ENCODE measurements around the gene DLX3. TPM values are rescaled to one million over a fixed set of nuclear protein-coding genes. Genes with fewer than 3 reads are reported as not detected.

DLX3 gene
- total RNA-seq, 5 donors from 2014 or later (not counting 1 experiment from before 2014, with no cell fraction given) = not detected

DNA sequence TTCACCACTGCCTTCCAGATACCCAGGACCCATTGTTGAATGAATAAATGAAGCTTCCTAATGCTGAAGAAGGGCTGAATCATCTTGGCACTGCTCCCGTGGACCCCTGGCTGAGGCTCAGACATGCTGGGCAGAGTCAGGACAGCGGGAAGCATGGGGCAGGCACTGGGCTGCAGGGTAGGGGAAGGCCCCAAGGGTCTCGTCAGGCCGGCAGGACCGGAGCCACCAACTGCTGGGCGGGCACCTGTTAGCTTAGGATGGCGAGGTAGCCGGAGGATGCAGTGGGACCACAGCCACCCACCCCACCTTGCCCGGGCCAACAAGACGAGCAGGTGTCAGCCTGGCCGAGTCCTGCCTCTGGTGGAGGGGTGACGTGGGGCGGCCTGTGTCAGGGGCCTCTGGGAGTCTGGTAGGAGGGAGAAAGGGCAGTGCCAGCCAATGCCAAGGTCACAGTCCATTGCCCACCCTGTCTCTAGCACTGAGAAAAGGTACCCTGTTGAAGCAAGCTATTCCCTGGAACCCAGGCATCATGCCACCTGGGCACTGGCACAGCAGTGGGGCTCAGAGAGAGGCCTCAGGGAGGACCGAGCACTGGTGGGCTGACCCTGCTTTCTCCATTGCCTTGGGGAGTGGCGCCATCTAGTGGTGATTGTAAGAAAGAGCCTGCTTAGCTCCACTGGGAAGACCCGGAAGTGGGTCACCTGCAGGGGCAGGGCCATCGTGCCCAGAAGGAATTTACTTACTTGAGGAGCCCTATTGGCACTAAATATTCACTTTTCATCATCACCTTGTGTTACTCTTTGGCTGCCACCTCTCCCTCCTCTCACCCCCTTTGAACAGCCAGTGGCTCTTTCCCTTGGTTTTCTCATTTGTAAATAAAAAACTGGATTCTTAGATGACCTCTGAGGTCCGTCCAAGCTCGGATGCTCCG, 3.0 kb upstream of the DLX3 start:
- no peaks in the 10 kb centered on the region for H3K9me3 Mint-ChIP-seq
- ChIA-PET CTCF (interaction anchor here (0.5 to 4.3 kb wide), 30 partner anchors 9 to 1325 kb away, joined by 3 to 33 read pairs (median 4); partner anchors contain the start of gene PHB1 (in 1 of the 2)), POLR2A (no interaction called here)
- H3K36me3 ChIP-seq (ENCODE audit: control insufficient read depth in 2 of 2, extremely low read depth in 1 of 2, insufficient read depth in 1 of 2, low read length in 1 of 2) = no peaks in the 10 kb centered on the region
- peaks cover 50 to 80% of the 10 kb centered on the region in 2 donors for H3K27me3 Mint-ChIP-seq
- no peak overlapping the region for H3K27ac Mint-ChIP-seq
- no peak overlapping the region for H3K27ac ChIP-seq (ENCODE audit: low read length)
- ATAC-seq (replicated peaks in 1 of 4) (peak; percentile 68 to 86 (median 73)), DNase-seq (peak; percentile 63 to 95 (median 79))
- no peaks in the 10 kb centered on the region for H3K36me3 Mint-ChIP-seq
- peaks cover 3 to 44% of the 10 kb centered on the region in 2 experiments for H3K4me1 ChIP-seq (ENCODE audit: control insufficient read depth in 1 of 2, extremely low read depth in 1 of 2, insufficient read depth in 2 of 2, low read length in 2 of 2)
- H3K4me3 ChIP-seq (ENCODE audit: control insufficient read depth in 1 of 2, extremely low read depth in 1 of 2, low read length in 1 of 2) = no peak overlapping the region
- peaks cover 28 to 40% (median 29%) of the 10 kb centered on the region in 3 donors for H3K4me1 Mint-ChIP-seq
- 32% methylated on average over 8 of the region's 20 CpGs for WGBS (ENCODE audit: insufficient coverage)
- no peaks in the 10 kb centered on the region for H3K9me3 ChIP-seq
- peaks cover 24 to 80% of the 10 kb centered on the region in 2 experiments for H3K27me3 ChIP-seq (replicated peaks in 1 of 2; ENCODE audit: control insufficient read depth in 2 of 2, extremely low read depth in 1 of 2, insufficient read depth in 2 of 2, low read length in 1 of 2)
- H3K4me3 Mint-ChIP-seq = no peak overlapping the region

DNA sequence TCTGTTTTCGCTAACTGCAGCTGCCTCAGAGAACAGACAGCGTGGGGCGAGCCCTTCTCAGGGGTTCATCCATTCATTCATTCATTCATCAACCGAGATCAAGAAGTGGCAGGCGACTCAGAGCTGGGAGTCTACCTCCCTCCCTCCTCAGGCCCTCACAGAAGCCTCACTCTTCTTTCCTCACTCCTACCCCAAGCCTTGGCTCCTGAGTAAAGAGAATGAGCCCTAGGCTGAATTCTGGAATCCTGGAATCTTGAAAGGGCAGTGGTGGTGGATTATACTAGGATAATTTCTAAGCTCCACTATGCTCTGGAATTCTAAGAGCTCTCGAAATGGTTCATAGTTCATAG, 2.3 kb upstream of the DLX3 start:
- Mint-ChIP-seq H3K36me3 (no peaks in the 10 kb centered on the region), H3K27me3 (peaks cover 46 to 83% of the 10 kb centered on the region in 2 donors), H3K4me1 (peaks cover 29 to 44% (median 30%) of the 10 kb centered on the region in 3 donors), H3K27ac (no peak overlapping the region), H3K4me3 (peak overlapping the region in 1 of 3 donors; percentile 35), H3K9me3 (no peaks in the 10 kb centered on the region)
- POLR2A ChIA-PET = no interaction called here
- DNase-seq = no peak
- peaks cover 23 to 88% of the 10 kb centered on the region in 2 experiments for H3K27me3 ChIP-seq (replicated peaks in 1 of 2; ENCODE audit: control insufficient read depth in 2 of 2, extremely low read depth in 1 of 2, insufficient read depth in 2 of 2, low read length in 1 of 2)
- no peak overlapping the region for H3K4me3 ChIP-seq (ENCODE audit: control insufficient read depth in 1 of 2, extremely low read depth in 1 of 2, low read length in 1 of 2)
- CTCF ChIA-PET = interaction anchor here (0.8 to 4.3 kb wide), 24 partner anchors 8 to 440 kb away, joined by 3 to 33 read pairs (median 5); no protein-coding TSS in a partner anchor
- H3K4me1 ChIP-seq (ENCODE audit: control insufficient read depth in 1 of 2, extremely low read depth in 1 of 2, insufficient read depth in 2 of 2, low read length in 2 of 2) = peaks cover 3 to 49% of the 10 kb centered on the region in 2 experiments
- WGBS (ENCODE audit: insufficient coverage) = 40% methylated on average over 5 of the region's 6 CpGs
- H3K9me3 ChIP-seq = no peaks in the 10 kb centered on the region
- ATAC-seq (replicated peaks in 1 of 4) = no peak
- H3K36me3 ChIP-seq (ENCODE audit: control insufficient read depth in 2 of 2, extremely low read depth in 1 of 2, insufficient read depth in 1 of 2, low read length in 1 of 2) = no peaks in the 10 kb centered on the region
- H3K27ac ChIP-seq (ENCODE audit: low read length) = no peak overlapping the region

DNA sequence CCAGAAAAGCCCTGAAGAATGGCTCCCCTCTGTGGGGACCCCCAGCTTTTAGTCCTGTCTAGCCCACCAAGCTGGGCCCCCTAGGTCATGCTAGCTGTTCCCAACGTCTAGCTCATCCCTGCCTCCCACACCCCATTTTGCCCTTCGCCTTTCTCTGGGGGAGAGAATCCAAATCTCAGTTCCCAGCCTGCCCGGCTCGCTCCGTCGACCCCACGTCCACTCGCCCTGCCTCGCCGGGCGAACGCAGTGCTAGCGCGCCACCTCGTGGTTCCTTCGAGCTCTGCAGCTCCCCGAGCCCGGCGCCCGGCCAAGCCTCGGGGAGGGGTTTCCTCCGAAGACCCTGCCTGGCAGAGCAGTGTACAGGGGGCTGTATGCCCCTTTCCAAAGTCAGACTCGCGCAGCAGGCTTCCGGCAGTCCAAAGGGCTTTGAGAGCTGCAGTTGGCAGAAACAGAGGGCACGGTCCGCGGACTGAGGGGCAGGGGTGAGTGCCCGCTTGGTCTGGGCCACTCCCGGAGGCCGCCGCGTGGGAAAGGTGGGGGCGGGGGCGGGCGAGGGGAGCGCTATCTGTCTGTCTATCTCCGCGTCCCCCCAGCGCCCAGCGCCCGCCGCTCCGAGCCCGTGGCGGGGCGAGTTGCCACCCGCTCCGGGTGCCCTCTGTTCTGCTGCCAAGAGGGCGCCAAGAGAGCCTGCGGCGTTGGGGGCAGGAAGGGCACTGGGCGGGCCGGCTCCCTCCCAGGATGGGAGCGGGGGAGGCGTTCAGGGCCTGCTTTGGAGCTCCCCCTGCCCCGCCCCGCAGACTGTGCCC, 1.7 kb upstream of the DLX3 start:
- H3K4me1 ChIP-seq (ENCODE audit: control insufficient read depth in 1 of 2, extremely low read depth in 1 of 2, insufficient read depth in 2 of 2, low read length in 2 of 2) = peaks cover 3 to 49% of the 10 kb centered on the region in 2 experiments
- H3K27me3 ChIP-seq (replicated peaks in 1 of 2; ENCODE audit: control insufficient read depth in 2 of 2, extremely low read depth in 1 of 2, insufficient read depth in 2 of 2, low read length in 1 of 2) = peaks cover 22 to 89% of the 10 kb centered on the region in 2 experiments
- ATAC-seq (replicated peaks in 1 of 4) (peak; percentile 48 to 65 (median 54)), DNase-seq (peak in 32 of 35 experiments; percentile 23 to 80 (median 58))
- CTCF ChIA-PET = interaction anchor here (0.5 to 4.3 kb wide), 35 partner anchors 8 to 1171 kb away, joined by 3 to 33 read pairs (median 4); no protein-coding TSS in a partner anchor
- H3K9me3 ChIP-seq = no peaks in the 10 kb centered on the region
- peak overlapping the region; percentile 18 to 88 (median 28) for H3K4me3 Mint-ChIP-seq
- H3K36me3 ChIP-seq (ENCODE audit: control insufficient read depth in 2 of 2, extremely low read depth in 1 of 2, insufficient read depth in 1 of 2, low read length in 1 of 2) = no peaks in the 10 kb centered on the region
- H3K4me3 ChIP-seq (ENCODE audit: control insufficient read depth in 1 of 2, extremely low read depth in 1 of 2, low read length in 1 of 2) = peak overlapping the region; percentile 17 to 26
- H3K27ac ChIP-seq (ENCODE audit: low read length) = no peak overlapping the region
- POLR2A ChIA-PET = no interaction called here
- H3K27me3 Mint-ChIP-seq = peaks cover 45 to 82% of the 10 kb centered on the region in 2 donors
- no peak overlapping the region for H3K27ac Mint-ChIP-seq
- H3K36me3 Mint-ChIP-seq = no peaks in the 10 kb centered on the region
- WGBS (ENCODE audit: insufficient coverage) = 2% methylated on average over 56 of the region's 58 CpGs
- peaks cover 29 to 44% (median 30%) of the 10 kb centered on the region in 3 donors for H3K4me1 Mint-ChIP-seq
- no peaks in the 10 kb centered on the region for H3K9me3 Mint-ChIP-seq

DNA sequence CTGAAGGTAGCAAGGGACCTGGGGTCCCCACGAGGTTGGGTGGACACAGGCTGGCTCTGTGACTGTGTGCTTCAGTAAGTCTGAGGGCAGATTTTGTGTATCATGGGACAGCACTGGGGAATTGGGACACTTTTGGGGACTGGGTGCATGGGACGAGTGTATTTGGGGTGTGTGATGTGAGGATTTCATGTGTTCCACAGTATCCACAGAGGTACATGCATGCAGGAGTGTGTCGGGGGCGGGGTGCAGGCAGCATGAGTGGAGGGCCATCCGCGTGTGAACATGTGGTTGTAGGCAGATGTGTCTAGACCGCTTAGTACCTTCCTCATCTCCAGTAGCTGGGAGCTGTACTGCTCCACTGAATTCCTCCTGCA, 1.1 kb upstream of the DLX3 start:
- ChIA-PET CTCF (interaction anchor here (0.5 to 4.3 kb wide), 23 partner anchors 12 to 1170 kb away, joined by 3 to 33 read pairs (median 4); no protein-coding TSS in a partner anchor), POLR2A (no interaction called here)
- DNase-seq (no peak), ATAC-seq (replicated peaks in 1 of 4) (no peak)
- Mint-ChIP-seq H3K27me3 (peaks cover 42 to 82% of the 10 kb centered on the region in 2 donors), H3K27ac (peak overlapping the region in 1 of 2 donors; percentile 0), H3K9me3 (no peaks in the 10 kb centered on the region), H3K36me3 (no peaks in the 10 kb centered on the region), H3K4me1 (peaks cover 29 to 44% (median 30%) of the 10 kb centered on the region in 3 donors), H3K4me3 (peak overlapping the region in 2 of 3 donors; percentile 18 to 88)
- H3K9me3 ChIP-seq = no peaks in the 10 kb centered on the region
- peaks cover 21 to 90% of the 10 kb centered on the region in 2 experiments for H3K27me3 ChIP-seq (replicated peaks in 1 of 2; ENCODE audit: control insufficient read depth in 2 of 2, extremely low read depth in 1 of 2, insufficient read depth in 2 of 2, low read length in 1 of 2)
- H3K4me1 ChIP-seq (ENCODE audit: control insufficient read depth in 1 of 2, extremely low read depth in 1 of 2, insufficient read depth in 2 of 2, low read length in 2 of 2) = peaks cover 3 to 49% of the 10 kb centered on the region in 2 experiments
- no peak overlapping the region for H3K27ac ChIP-seq (ENCODE audit: low read length)
- 11% methylated on average over 2 of the region's 7 CpGs for WGBS (ENCODE audit: insufficient coverage)
- no peak overlapping the region for H3K4me3 ChIP-seq (ENCODE audit: control insufficient read depth in 1 of 2, extremely low read depth in 1 of 2, low read length in 1 of 2)
- H3K36me3 ChIP-seq (ENCODE audit: control insufficient read depth in 2 of 2, extremely low read depth in 1 of 2, insufficient read depth in 1 of 2, low read length in 1 of 2) = no peaks in the 10 kb centered on the region

DNA sequence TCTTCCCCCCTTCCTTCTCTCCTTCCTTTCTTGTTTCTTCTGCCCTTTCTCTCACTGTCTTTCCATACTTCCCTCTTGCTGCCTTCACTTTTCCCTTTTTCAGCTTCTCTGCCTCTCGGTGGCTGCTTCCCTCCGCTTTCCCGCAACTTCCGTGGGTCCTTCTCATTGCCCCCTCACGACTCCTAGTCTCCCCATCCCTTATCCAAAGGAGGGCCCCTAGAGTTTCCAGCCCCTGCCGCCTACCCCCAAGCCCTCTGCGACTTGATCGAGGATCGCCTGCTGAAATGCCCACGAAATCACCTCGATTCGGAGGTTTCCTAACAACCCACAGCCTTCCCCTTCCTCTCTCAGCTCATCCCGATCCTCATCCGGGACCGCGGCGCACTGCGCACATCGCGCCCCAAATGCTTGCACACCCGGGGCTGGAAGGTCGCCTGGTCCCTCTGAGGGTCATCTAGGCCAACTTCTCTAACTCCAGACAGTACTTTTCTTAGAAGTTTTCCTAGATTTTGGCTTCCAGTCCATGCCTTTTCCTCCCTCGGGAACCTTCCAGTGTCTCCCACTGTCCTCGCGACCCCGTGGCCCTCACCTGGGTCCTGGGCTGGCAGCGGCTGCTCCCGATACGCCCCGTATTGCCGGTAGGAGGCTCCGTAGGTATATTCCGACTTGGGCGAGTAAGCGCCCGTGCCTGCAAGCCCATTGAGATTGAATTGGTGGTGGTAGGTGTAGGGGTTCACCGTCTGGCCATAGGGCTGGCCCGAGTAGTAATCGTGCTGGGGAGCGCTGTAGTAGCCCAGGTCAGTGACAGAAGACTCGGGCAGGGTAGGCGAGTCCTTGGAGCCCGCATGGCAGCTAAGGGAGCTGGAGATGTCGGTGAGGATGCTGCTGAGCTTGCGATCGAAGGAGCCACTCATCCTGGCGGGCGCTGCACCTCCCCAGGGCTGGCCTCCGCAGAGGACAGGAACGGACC, 654 bp downstream of the DLX3 start:
- Histone ChIP-seq H3K4me1 (ENCODE audit: control insufficient read depth in 1 of 2, extremely low read depth in 1 of 2, insufficient read depth in 2 of 2, low read length in 2 of 2) (peaks cover 3 to 51% of the 10 kb centered on the region in 2 experiments), H3K4me3 (ENCODE audit: control insufficient read depth in 1 of 2, extremely low read depth in 1 of 2, low read length in 1 of 2) (peak overlapping the region; percentile 24 to 58), H3K27ac (ENCODE audit: low read length) (no peak overlapping the region), H3K27me3 (replicated peaks in 1 of 2; ENCODE audit: control insufficient read depth in 2 of 2, extremely low read depth in 1 of 2, insufficient read depth in 2 of 2, low read length in 1 of 2) (peaks cover 16 to 94% of the 10 kb centered on the region in 2 experiments), H3K9me3 (no peaks in the 10 kb centered on the region), H3K36me3 (ENCODE audit: control insufficient read depth in 2 of 2, extremely low read depth in 1 of 2, insufficient read depth in 1 of 2, low read length in 1 of 2) (no peaks in the 10 kb centered on the region)
- ATAC-seq (replicated peaks in 1 of 4) = no peak
- DNase-seq = peak in 1 of 35 experiments; percentile 34
- Mint-ChIP-seq H3K36me3 (no peaks in the 10 kb centered on the region), H3K4me1 (peaks cover 29 to 46% (median 30%) of the 10 kb centered on the region in 3 donors), H3K9me3 (no peaks in the 10 kb centered on the region), H3K4me3 (peak overlapping the region; percentile 75 to 88 (median 77)), H3K27ac (peak overlapping the region; percentile 41 to 45), H3K27me3 (peaks cover 39 to 85% of the 10 kb centered on the region in 2 donors)
- ChIA-PET POLR2A (no interaction called here), CTCF (interaction anchor here in 1 of 2 donors (0.6 to 2.0 kb wide), 5 partner anchors 42 to 437 kb away, joined by 3 to 5 read pairs (median 3); no protein-coding TSS in a partner anchor)
- WGBS (ENCODE audit: insufficient coverage) = 8% methylated on average over 43 of the region's 50 CpGs

All from T-cell (primary cell).